Kidney (tissue), 14 donors: ENCODE results near the gene TRIP10. TPM values are rescaled to one million over a fixed set of nuclear protein-coding genes. Genes with fewer than 3 reads are reported as not detected.
A peak's percentile ranks its signal among the peaks of the same experiment; 100 is the strongest.

Experiments used
- DNase-seq, 5 donors: peaks; one replicate each; pipeline ENCODE4 v3.0.0-alpha.2; 2013 to 2020
- FAIRE-seq: peaks from 2 replicates; lab custom pipeline; 2012; peaks lifted over from hg19 to GRCh38; lab: Jason Lieb, UNC
- H3K27ac ChIP-seq, 2 donors: one replicate each; pipeline ENCODE4 v1.7.0; 2013; ENCODE audit warnings: low read depth in 2 of 2, low read length in 2 of 2, inconsistent platforms in 1 of 2
- H3K27me3 ChIP-seq: one replicate; pipeline ENCODE4 v1.7.1; 2013; ENCODE audit warnings: low read length, inconsistent platforms; ENCODE audit not compliant: control insufficient read depth, insufficient read depth
- H3K36me3 ChIP-seq, 3 donors: one replicate each; pipeline versions ENCODE4 v1.7.0 to v1.7.1; 2013; ENCODE audit warnings: low read length in 3 of 3, control low read depth in 1 of 3, inconsistent platforms in 1 of 3; ENCODE audit not compliant: insufficient read depth in 3 of 3, control insufficient read depth in 2 of 3
- H3K4me1 ChIP-seq, 3 donors: one replicate each; pipeline versions ENCODE4 v1.7.0 to v1.7.1; 2013; ENCODE audit warnings: low read length in 3 of 3, inconsistent platforms in 1 of 3, low read depth in 1 of 3; ENCODE audit not compliant: control insufficient read depth in 2 of 3, insufficient read depth in 2 of 3
- H3K4me3 ChIP-seq, 3 donors: one replicate each; pipeline versions ENCODE4 v1.7.0 to v1.8.1; 2013; ENCODE audit warnings: low read length in 3 of 3, control low read depth in 1 of 3, inconsistent platforms in 1 of 3
- H3K9ac ChIP-seq, 3 donors: one replicate each; pipeline versions ENCODE4 v1.7.0 to v1.7.1; 2013; ENCODE audit warnings: low read length in 3 of 3, control low read depth in 1 of 3, inconsistent platforms in 1 of 3
- H3K9me3 ChIP-seq, 3 donors: one replicate each; pipeline versions ENCODE4 v1.7.0 to v1.7.1; 2013; ENCODE audit warnings: low read length in 3 of 3, control low read depth in 1 of 3, inconsistent platforms in 1 of 3; ENCODE audit not compliant: control insufficient read depth in 2 of 3, insufficient read depth in 1 of 3
- CTCF ChIP-seq: IDR thresholded peaks from 3 replicates; pipeline ENCODE4 v1.5.1; 2012; ENCODE audit warnings: mild to moderate bottlenecking, moderate library complexity, borderline replicate concordance; ENCODE audit not compliant: insufficient read depth; ENCODE audit errors: extremely low read depth
- intact Hi-C: fragments of 100-400 bp; cut with DNase I; formaldehyde crosslinking; loops from one replicate; pipeline ENCODE4 v1.11.1; 2022
- polyA plus RNA-seq: library from polyadenylated mRNA; stranded (reverse); fragments of 350-450 nt; fragmentation: Illumina TruSeq; extraction: RNeasy Lipid Tissue Mini Kit (QIAGEN cat#74804); gene quantifications from one replicate; pipeline ENCODE4 v1.2.3, GENCODE V29; 2014; ENCODE audit warnings: low read depth, low replicate concordance; ENCODE audit not compliant: insufficient read depth
- total RNA-seq: library from RNA; stranded (reverse); fragmentation: NEBNext Ultra II Directional; extraction: Animal tissue kit (Norgen Biotek cat#: 25700); gene quantifications from one replicate; pipeline ENCODE4 v1.2.1, GENCODE V29; 2021
- donor health status: control.
- donor health status: control.
- donor health status: control.
- donor health status: control.
- donor health status: control.
- donor health status: DM: yes; HTN: yes; CAD: no.
- donor health status: Normal renal cell carcinoma (clear cell type).

Gene TRIP10
- total and polyA plus RNA-seq, 2 donors from 2014 or later: 57.5 to 92.9 TPM

GRCh38 chr19:6718111-6718740 lies 21.3 kb upstream of the TRIP10 start:
- TF ChIP-seq CTCF: no peak
- Histone ChIP-seq H3K4me3 (no peak overlapping the region), H3K9me3 (no peaks in the 10 kb centered on the region), H3K27me3 (no peaks in the 10 kb centered on the region), H3K9ac (no peak overlapping the region), H3K36me3 (no peaks in the 10 kb centered on the region), H3K27ac (no peak overlapping the region), H3K4me1 (peaks cover 0 to under 1% (median 0%) of the 10 kb centered on the region in 3 donors)
- peak in 1 of 5 donors; percentile 64 for DNase-seq
- no peak for FAIRE-seq
- intact Hi-C loops: no loop called here

- H3K9me3 ChIP-seq: no peaks in the 10 kb centered on the region
- peak in 1 of 5 donors; percentile 73 for DNase-seq
- H3K27ac ChIP-seq: no peak overlapping the region
- H3K4me1 ChIP-seq: peaks cover 0 to 2% (median 0%) of the 10 kb centered on the region in 3 donors
- no peaks in the 10 kb centered on the region for H3K36me3 ChIP-seq
- H3K9ac ChIP-seq: no peak overlapping the region
- no peak for FAIRE-seq
- H3K4me3 ChIP-seq: no peak overlapping the region
- TF ChIP-seq CTCF: no peak
- no peaks in the 10 kb centered on the region for H3K27me3 ChIP-seq
- intact Hi-C loops: no loop called here
These were observed 20.5 kb upstream of the TRIP10 start for GRCh38 chr19:6718741-6719539.

GRCh38 chr19:6719540-6719861 lies 20.0 kb upstream of the TRIP10 start:
- Histone ChIP-seq H3K27ac (no peak overlapping the region), H3K9me3 (no peaks in the 10 kb centered on the region), H3K27me3 (no peaks in the 10 kb centered on the region), H3K36me3 (no peaks in the 10 kb centered on the region), H3K9ac (no peak overlapping the region), H3K4me3 (no peak overlapping the region), H3K4me1 (peaks cover 0 to 2% (median 0%) of the 10 kb centered on the region in 3 donors)
- intact Hi-C loops: no loop called here
- DNase-seq: no peak
- TF ChIP-seq CTCF: no peak
- FAIRE-seq: no peak
